DND-41 (cell line): ENCODE measurements around the gene KRT72.

Experiments
- EZH2 ChIP-seq: IDR thresholded peaks from 3 replicates; pipeline ENCODE4 v1.6.1; 2012; ENCODE audit warnings: borderline replicate concordance, low read depth, mild to moderate bottlenecking, moderate library complexity, low read length, inconsistent platforms; ENCODE audit not compliant: severe bottlenecking
- TF ChIP-seq, protein P1 (sequence below): IDR thresholded peaks from 2 replicates; pipeline ENCODE4 v1.5.1; 2012; ENCODE audit warnings: borderline replicate concordance, low read length, moderate library complexity, mild to moderate bottlenecking; ENCODE audit not compliant: poor library complexity, severe bottlenecking; ENCODE audit errors: extremely low read depth

DNA sequence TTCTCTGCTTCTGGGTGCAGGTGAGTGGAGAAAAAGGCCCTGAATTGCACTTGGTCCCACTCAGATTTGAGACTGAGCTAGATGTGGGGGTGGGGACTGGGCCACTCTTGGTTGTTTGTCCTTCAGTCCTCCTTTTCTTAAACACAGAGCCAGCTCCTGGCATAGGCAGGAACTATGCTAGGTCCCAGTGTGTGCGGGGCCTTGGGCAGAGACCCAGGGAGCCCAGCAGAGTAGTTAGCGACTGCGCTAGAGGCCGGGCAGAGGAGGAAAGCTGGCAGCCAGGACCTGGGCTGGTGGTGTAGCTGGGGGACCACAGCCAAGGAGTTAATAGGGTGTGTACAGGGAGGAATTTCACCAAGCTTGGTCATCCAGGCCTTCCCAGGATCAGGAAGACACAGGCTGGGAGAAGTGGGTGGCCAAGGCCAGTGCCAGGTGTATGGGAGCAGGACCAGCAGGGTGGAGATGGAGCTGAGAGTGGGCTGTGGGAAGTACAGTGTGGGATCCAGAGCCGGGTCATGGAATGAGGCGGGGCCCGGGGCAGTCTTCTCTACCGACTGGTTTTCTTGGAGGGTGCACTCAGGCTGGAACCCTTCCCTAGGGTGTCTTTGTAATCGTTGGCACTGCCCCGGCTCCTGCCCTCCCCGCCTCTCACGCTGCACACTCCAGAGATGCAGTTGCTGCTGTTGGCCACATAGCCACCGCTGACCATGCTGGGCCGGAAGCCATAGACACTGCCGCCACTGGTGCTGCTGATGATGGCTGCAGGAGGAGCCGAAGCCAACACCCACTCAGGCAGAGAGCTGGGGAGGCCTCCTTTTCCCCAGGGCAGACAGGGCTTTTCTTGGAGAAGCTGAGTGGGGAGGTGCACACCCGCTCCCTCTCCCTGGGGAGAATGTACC is 57.0 kb downstream of the KRT72 start:
- TF ChIP-seq, protein P1, sequence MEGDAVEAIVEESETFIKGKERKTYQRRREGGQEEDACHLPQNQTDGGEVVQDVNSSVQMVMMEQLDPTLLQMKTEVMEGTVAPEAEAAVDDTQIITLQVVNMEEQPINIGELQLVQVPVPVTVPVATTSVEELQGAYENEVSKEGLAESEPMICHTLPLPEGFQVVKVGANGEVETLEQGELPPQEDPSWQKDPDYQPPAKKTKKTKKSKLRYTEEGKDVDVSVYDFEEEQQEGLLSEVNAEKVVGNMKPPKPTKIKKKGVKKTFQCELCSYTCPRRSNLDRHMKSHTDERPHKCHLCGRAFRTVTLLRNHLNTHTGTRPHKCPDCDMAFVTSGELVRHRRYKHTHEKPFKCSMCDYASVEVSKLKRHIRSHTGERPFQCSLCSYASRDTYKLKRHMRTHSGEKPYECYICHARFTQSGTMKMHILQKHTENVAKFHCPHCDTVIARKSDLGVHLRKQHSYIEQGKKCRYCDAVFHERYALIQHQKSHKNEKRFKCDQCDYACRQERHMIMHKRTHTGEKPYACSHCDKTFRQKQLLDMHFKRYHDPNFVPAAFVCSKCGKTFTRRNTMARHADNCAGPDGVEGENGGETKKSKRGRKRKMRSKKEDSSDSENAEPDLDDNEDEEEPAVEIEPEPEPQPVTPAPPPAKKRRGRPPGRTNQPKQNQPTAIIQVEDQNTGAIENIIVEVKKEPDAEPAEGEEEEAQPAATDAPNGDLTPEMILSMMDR, result no peak
- TF ChIP-seq EZH2, result no peak
